ENCODE results near the gene CLCN3. TPM values are rescaled to one million over a fixed set of nuclear protein-coding genes. Genes with fewer than 3 reads are reported as not detected.

The CLCN3 gene
- total and polyA plus RNA-seq, 9 donors = 11.8 to 38.5 (median 29.6) TPM

Other genes starting within 250 kb of the CLCN3 start
- gene NEK1, start 8.0 kb upstream of the CLCN3 start, total RNA-seq = 10 to 100 TPM; 20.3 to 29.5 (median 23.9) TPM
- 1 to 10 TPM; 8.7 to 9.8 TPM for gene NEK1, start 8.0 kb upstream of the CLCN3 start, polyA plus RNA-seq
- 10 to 100 TPM; 21.3 to 29.1 (median 23.3) TPM for gene HPF1, start 137.4 kb downstream of the CLCN3 start, total RNA-seq
- 10 to 100 TPM; 26.7 to 28.7 TPM for gene HPF1, start 137.4 kb downstream of the CLCN3 start, polyA plus RNA-seq